Muscle layer of colon (tissue), 2 donors: ENCODE data around the gene C9.
"Not testable (repeated sequence)": the region's sequence is repeated elsewhere in the genome, so short reads cannot be mapped to it uniquely, and the experiment has no call there.

Experiments used
- H3K27ac ChIP-seq: one replicate; pipeline ENCODE4 v1.7.0; 2013; ENCODE audit warnings: low read depth, mild to moderate bottlenecking, low read length, moderate library complexity
- H3K27me3 ChIP-seq, 2 donors: one replicate each; pipeline ENCODE4 v1.7.0; 2013; ENCODE audit warnings: low read length in 2 of 2, mild to moderate bottlenecking in 2 of 2; ENCODE audit not compliant: insufficient read depth in 2 of 2, control insufficient read depth in 1 of 2
- H3K36me3 ChIP-seq: one replicate; pipeline ENCODE4 v1.7.0; 2013; ENCODE audit warnings: mild to moderate bottlenecking, low read length; ENCODE audit not compliant: insufficient read depth
- H3K4me1 ChIP-seq: one replicate; pipeline ENCODE4 v1.7.0; 2013; ENCODE audit warnings: mild to moderate bottlenecking, low read length; ENCODE audit not compliant: insufficient read depth
- H3K4me3 ChIP-seq, 2 donors: one replicate each; pipeline ENCODE4 v1.7.0; 2013; ENCODE audit warnings: low read length in 2 of 2, low read depth in 1 of 2, mild to moderate bottlenecking in 1 of 2, moderate library complexity in 1 of 2
- H3K9ac ChIP-seq: one replicate; pipeline ENCODE4 v1.7.0; 2013; ENCODE audit warnings: low read length
- H3K9me3 ChIP-seq: one replicate; pipeline ENCODE4 v1.7.0; 2013; ENCODE audit warnings: mild to moderate bottlenecking, low read length
- donor health status: abdominal sarcoma.
- donor health status: Adenocarcinoma of cecum.

Gene C9

GRCh38 chr5:39319395-39319794 lies 44.9 kb downstream of the C9 start:
- no peaks in the 10 kb centered on the region for H3K9me3 ChIP-seq
- H3K4me1 ChIP-seq = no peaks in the 10 kb centered on the region
- H3K9ac ChIP-seq = no peak overlapping the region
- no peaks in the 10 kb centered on the region for H3K36me3 ChIP-seq
- no peaks in the 10 kb centered on the region for H3K27me3 ChIP-seq
- H3K27ac ChIP-seq = no peak overlapping the region
- H3K4me3 ChIP-seq = no peak overlapping the region

GRCh38 chr5:39316464-39316863 lies 47.8 kb downstream of the C9 start:
- not testable (repeated sequence) for H3K9me3 ChIP-seq, H3K4me1 ChIP-seq, H3K27me3 ChIP-seq, H3K4me3 ChIP-seq, H3K9ac ChIP-seq, H3K36me3 ChIP-seq, H3K27ac ChIP-seq

GRCh38 chr5:39315995-39316394 lies 48.3 kb downstream of the C9 start:
- Histone ChIP-seq H3K27ac (no peak overlapping the region), H3K9me3 (no peaks in the 10 kb centered on the region), H3K9ac (no peak overlapping the region), H3K36me3 (no peaks in the 10 kb centered on the region), H3K4me1 (no peaks in the 10 kb centered on the region), H3K27me3 (no peaks in the 10 kb centered on the region), H3K4me3 (no peak overlapping the region)

- no peak overlapping the region for H3K4me3 ChIP-seq
- no peaks in the 10 kb centered on the region for H3K27me3 ChIP-seq
- H3K27ac ChIP-seq = no peak overlapping the region
- no peaks in the 10 kb centered on the region for H3K4me1 ChIP-seq
- no peak overlapping the region for H3K9ac ChIP-seq
- H3K36me3 ChIP-seq = no peaks in the 10 kb centered on the region
- H3K9me3 ChIP-seq = no peaks in the 10 kb centered on the region
Observed at GRCh38 chr5:39314591-39314990, 49.7 kb downstream of the C9 start.

GRCh38 chr5:39309534-39309933 lies 54.8 kb downstream of the C9 start:
- H3K9ac ChIP-seq = no peak overlapping the region
- H3K4me3 ChIP-seq = no peak overlapping the region
- no peaks in the 10 kb centered on the region for H3K36me3 ChIP-seq
- no peaks in the 10 kb centered on the region for H3K4me1 ChIP-seq
- no peaks in the 10 kb centered on the region for H3K27me3 ChIP-seq
- H3K27ac ChIP-seq = no peak overlapping the region
- H3K9me3 ChIP-seq = no peaks in the 10 kb centered on the region

- no peaks in the 10 kb centered on the region for H3K27me3 ChIP-seq
- no peaks in the 10 kb centered on the region for H3K9me3 ChIP-seq
- H3K27ac ChIP-seq = no peak overlapping the region
- no peaks in the 10 kb centered on the region for H3K36me3 ChIP-seq
- no peak overlapping the region for H3K4me3 ChIP-seq
- H3K4me1 ChIP-seq = no peaks in the 10 kb centered on the region
- H3K9ac ChIP-seq = no peak overlapping the region
Observed at GRCh38 chr5:39302472-39302871, 61.8 kb downstream of the C9 start.

- no peaks in the 10 kb centered on the region for H3K4me1 ChIP-seq
- H3K27me3 ChIP-seq = no peaks in the 10 kb centered on the region
- H3K36me3 ChIP-seq = no peaks in the 10 kb centered on the region
- H3K27ac ChIP-seq = no peak overlapping the region
- H3K4me3 ChIP-seq = no peak overlapping the region
- no peaks in the 10 kb centered on the region for H3K9me3 ChIP-seq
- no peak overlapping the region for H3K9ac ChIP-seq
Observed at GRCh38 chr5:39301406-39301805, 62.9 kb downstream of the C9 start.

- H3K4me3 ChIP-seq = no peak overlapping the region
- H3K36me3 ChIP-seq = no peaks in the 10 kb centered on the region
- no peak overlapping the region for H3K27ac ChIP-seq
- H3K4me1 ChIP-seq = no peaks in the 10 kb centered on the region
- H3K9me3 ChIP-seq = no peaks in the 10 kb centered on the region
- H3K9ac ChIP-seq = no peak overlapping the region
- no peaks in the 10 kb centered on the region for H3K27me3 ChIP-seq
Observed at GRCh38 chr5:39299962-39300361, 64.3 kb downstream of the C9 start.

GRCh38 chr5:39294736-39295135 lies 69.6 kb downstream of the C9 start:
- Histone ChIP-seq H3K27ac (no peak overlapping the region), H3K4me1 (no peaks in the 10 kb centered on the region), H3K9me3 (no peaks in the 10 kb centered on the region), H3K4me3 (no peak overlapping the region), H3K27me3 (no peaks in the 10 kb centered on the region), H3K36me3 (no peaks in the 10 kb centered on the region), H3K9ac (no peak overlapping the region)

- no peaks in the 10 kb centered on the region for H3K36me3 ChIP-seq
- no peaks in the 10 kb centered on the region for H3K27me3 ChIP-seq
Observed at GRCh38 chr5:39284552-39284951, 79.7 kb downstream of the C9 start.

GRCh38 chr5:39283231-39283818 lies 81.0 kb downstream of the C9 start:
- Histone ChIP-seq H3K36me3 (no peaks in the 10 kb centered on the region), H3K27ac (no peak overlapping the region), H3K4me3 (no peak overlapping the region), H3K4me1 (peaks cover 3% of the 10 kb centered on the region), H3K9me3 (no peaks in the 10 kb centered on the region), H3K9ac (no peak overlapping the region), H3K27me3 (no peaks in the 10 kb centered on the region)

More at GRCh38 chr5:39284552-39284951, 79.7 kb downstream of the C9 start:
- H3K4me1 ChIP-seq = peaks cover 3% of the 10 kb centered on the region
- H3K4me3 ChIP-seq = no peak overlapping the region
- H3K27ac ChIP-seq = no peak overlapping the region
- no peak overlapping the region for H3K9ac ChIP-seq
- no peaks in the 10 kb centered on the region for H3K9me3 ChIP-seq

GRCh38 chr5:39282561-39282960 lies 81.7 kb downstream of the C9 start:
- Histone ChIP-seq H3K36me3 (no peaks in the 10 kb centered on the region), H3K27ac (no peak overlapping the region), H3K9me3 (no peaks in the 10 kb centered on the region), H3K27me3 (no peaks in the 10 kb centered on the region), H3K4me3 (no peak overlapping the region), H3K4me1 (peaks cover 3% of the 10 kb centered on the region), H3K9ac (no peak overlapping the region)
